OCI-LY3 (cell line): ENCODE data around the gene COBL.

Experiments
- H2AFZ ChIP-seq: fragments of 200-600, 300-600 bp; shearing (Covaris generic); 2 replicates; pipeline ENCODE4 v1.6.0; 2014; ENCODE audit warnings: antibody characterized with exemption, low read depth, low read length
- H3K27ac ChIP-seq: fragments of 200-600, 300-600 bp; sonication (generic); 2 replicates; pipeline ENCODE4 v1.5.1; 2014; ENCODE audit warnings: mild to moderate bottlenecking, low read length, moderate library complexity, mixed read lengths
- H3K27me3 ChIP-seq: fragments of 200-600, 300-600 bp; sonication (generic); 2 replicates; pipeline ENCODE4 v1.6.1; 2014; ENCODE audit warnings: low read depth, low read length, mixed read lengths
- H3K36me3 ChIP-seq: fragments of 200-600, 300-600 bp; sonication (generic); replicated peaks from 2 replicates; pipeline ENCODE3; 2014; ENCODE audit warnings: low read depth, low read length, mixed read lengths
- H3K4me1 ChIP-seq: fragments of 300-600, 200-600 bp; sonication (generic); 2 replicates; pipeline ENCODE4 v1.6.1; 2014; ENCODE audit warnings: low read length, mixed read lengths
- H3K4me2 ChIP-seq: fragments of 200-600, 300-600 bp; sonication (generic); 2 replicates; pipeline ENCODE4 v1.6.1; 2014; ENCODE audit warnings: low read length, mixed read lengths
- H3K4me3 ChIP-seq: fragments of 300-600, 200-600 bp; sonication (generic); 2 replicates; pipeline ENCODE4 v1.5.1; 2014; ENCODE audit warnings: antibody characterized with exemption, mild to moderate bottlenecking, low read length, moderate library complexity
- H3K79me2 ChIP-seq: fragments of 300-600, 200-600 bp; shearing (Covaris generic); 2 replicates; pipeline ENCODE4 v1.6.1; 2014; ENCODE audit warnings: mild to moderate bottlenecking, low read length, mixed read lengths
- H3K9ac ChIP-seq: fragments of 300-600, 200-600 bp; shearing (Covaris generic); 2 replicates; pipeline ENCODE4 v1.6.0; 2014; ENCODE audit warnings: mild to moderate bottlenecking, low read length, moderate library complexity
- H3K9me3 ChIP-seq: fragments of 200-600, 300-600 bp; shearing (Covaris generic); 2 replicates; pipeline ENCODE4 v1.6.1; 2014; ENCODE audit warnings: low read length, mixed read lengths; ENCODE audit not compliant: insufficient read depth
- H4K20me1 ChIP-seq: fragments of 200-600, 300-600 bp; sonication (generic); 2 replicates; pipeline ENCODE4 v1.6.1; 2016; ENCODE audit warnings: low read length, mixed read lengths; ENCODE audit not compliant: insufficient read depth
- EZH2phosphoT487 ChIP-seq: fragments of 200-600 bp; shearing (Covaris generic); IDR thresholded peaks from 2 replicates; pipeline ENCODE4 v1.6.1; 2018; ENCODE audit warnings: antibody characterized with exemption, mixed run types, low read depth
- TF ChIP-seq, protein P1 (sequence below): fragments of 200-600, 300-600 bp; sonication (generic); IDR thresholded peaks from 2 replicates; pipeline ENCODE4 v1.5.1; 2014; ENCODE audit warnings: antibody characterized with exemption, low read length, low read depth

COBL gene

DNA sequence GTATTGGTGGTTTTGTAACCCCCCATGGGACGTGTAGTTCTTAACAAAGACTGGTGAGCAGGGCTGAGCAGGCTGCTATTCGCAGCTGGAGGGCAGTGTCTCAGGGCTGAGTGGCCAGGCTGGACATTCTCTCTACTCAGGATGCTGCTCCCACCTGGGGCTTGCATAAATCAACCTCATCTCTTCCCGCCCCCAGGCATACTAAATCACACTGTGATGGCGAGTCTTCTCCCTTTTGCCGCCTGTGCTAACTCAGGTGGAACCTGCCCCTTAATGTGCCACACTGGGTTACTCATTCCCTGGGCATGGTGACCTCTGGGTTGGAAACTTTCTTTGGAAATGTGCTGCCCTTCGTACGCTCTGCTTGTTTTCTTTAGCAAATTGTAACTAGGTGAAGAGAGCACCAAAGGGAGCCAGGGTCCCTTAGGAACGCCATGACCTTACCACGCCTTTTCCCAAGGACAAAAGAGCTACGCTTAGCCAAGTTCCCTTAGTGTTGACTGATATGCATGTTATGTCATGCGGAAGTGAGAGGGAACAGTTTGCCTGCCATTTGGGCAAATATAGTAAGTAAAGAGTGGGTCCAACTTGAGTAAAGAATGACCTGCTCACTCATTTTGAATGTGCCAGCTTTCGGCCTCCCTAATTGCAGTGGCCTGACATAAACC lies 40.4 kb upstream of the COBL start:
- TF ChIP-seq, protein P1, sequence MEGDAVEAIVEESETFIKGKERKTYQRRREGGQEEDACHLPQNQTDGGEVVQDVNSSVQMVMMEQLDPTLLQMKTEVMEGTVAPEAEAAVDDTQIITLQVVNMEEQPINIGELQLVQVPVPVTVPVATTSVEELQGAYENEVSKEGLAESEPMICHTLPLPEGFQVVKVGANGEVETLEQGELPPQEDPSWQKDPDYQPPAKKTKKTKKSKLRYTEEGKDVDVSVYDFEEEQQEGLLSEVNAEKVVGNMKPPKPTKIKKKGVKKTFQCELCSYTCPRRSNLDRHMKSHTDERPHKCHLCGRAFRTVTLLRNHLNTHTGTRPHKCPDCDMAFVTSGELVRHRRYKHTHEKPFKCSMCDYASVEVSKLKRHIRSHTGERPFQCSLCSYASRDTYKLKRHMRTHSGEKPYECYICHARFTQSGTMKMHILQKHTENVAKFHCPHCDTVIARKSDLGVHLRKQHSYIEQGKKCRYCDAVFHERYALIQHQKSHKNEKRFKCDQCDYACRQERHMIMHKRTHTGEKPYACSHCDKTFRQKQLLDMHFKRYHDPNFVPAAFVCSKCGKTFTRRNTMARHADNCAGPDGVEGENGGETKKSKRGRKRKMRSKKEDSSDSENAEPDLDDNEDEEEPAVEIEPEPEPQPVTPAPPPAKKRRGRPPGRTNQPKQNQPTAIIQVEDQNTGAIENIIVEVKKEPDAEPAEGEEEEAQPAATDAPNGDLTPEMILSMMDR, result no peak
- TF ChIP-seq EZH2phosphoT487, result no peak
- Histone ChIP-seq H3K36me3 (no peaks in the 10 kb centered on the region), H3K4me3 (no peak overlapping the region), H3K79me2 (no peaks in the 10 kb centered on the region), H3K27ac (no peak overlapping the region), H3K4me1 (peaks cover 10% of the 10 kb centered on the region), H3K4me2 (no peak overlapping the region), H2AFZ (no peak overlapping the region), H3K9ac (no peak overlapping the region), H3K27me3 (peaks cover 12% of the 10 kb centered on the region; the same call in 1 of the 2 replicates), H3K9me3 (no peaks in the 10 kb centered on the region), H4K20me1 (no peaks in the 10 kb centered on the region)

DNA sequence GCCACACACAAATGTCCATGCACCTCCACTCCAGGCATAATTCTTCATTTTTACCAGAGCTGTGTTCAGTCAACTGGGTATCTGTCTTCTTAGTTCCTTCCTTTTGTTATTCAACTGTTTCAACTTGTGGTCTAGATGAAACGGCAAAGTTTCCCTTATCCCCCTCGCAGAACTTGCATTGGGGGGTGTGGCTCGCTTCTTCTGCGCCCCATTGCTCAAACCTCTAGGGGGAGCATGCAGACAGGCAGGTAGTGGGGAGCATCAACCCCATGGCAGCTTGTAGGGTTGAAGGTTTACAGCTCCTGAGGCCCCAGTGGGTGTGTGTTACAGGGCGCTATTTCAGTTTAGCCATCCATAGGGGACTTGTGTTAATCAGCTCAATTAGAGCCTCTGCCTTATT lies 38.3 kb upstream of the COBL start:
- H3K9me3 ChIP-seq, result no peaks in the 10 kb centered on the region
- H3K36me3 ChIP-seq, result no peaks in the 10 kb centered on the region
- H3K4me2 ChIP-seq, result peak overlapping the region; percentile 4; the same call in 1 of the 2 replicates
- no peak overlapping the region for H3K27ac ChIP-seq
- no peak for TF ChIP-seq EZH2phosphoT487
- TF ChIP-seq, protein P1, result peak; percentile 43; the same call in 1 of the 2 replicates
- H4K20me1 ChIP-seq, result no peaks in the 10 kb centered on the region
- H3K9ac ChIP-seq, result no peak overlapping the region
- no peaks in the 10 kb centered on the region for H3K79me2 ChIP-seq
- H3K4me3 ChIP-seq, result no peak overlapping the region
- no peak overlapping the region for H2AFZ ChIP-seq
- H3K27me3 ChIP-seq, result peaks cover 2% of the 10 kb centered on the region; the same call in 1 of the 2 replicates
- H3K4me1 ChIP-seq, result peaks cover 10% of the 10 kb centered on the region

DNA sequence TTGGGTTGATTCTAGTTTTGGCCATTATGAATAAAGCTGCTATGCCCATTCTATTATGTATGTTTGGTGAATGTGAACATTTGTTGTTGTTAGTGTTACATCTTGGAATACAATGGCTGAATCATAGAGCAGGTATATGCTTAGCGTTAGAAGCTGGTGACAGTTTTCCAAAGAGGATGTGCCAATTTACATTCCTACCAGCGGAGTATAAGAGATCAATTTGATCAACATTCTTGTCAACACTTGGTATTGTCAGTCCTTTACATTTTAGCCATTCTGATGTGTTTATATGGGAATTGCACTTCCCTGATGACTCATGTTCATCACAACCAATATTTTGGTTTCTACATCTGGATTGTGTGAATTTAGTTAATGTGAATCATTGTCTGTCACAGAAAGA lies 37.8 kb upstream of the COBL start:
- Histone ChIP-seq H3K27me3 (no peaks in the 10 kb centered on the region), H2AFZ (no peak overlapping the region), H3K4me1 (peaks cover 10% of the 10 kb centered on the region), H3K4me3 (no peak overlapping the region), H3K4me2 (peak overlapping the region; percentile 4; the same call in 1 of the 2 replicates), H4K20me1 (no peaks in the 10 kb centered on the region), H3K36me3 (no peaks in the 10 kb centered on the region), H3K9ac (no peak overlapping the region), H3K27ac (no peak overlapping the region), H3K79me2 (no peaks in the 10 kb centered on the region), H3K9me3 (no peaks in the 10 kb centered on the region)
- TF ChIP-seq EZH2phosphoT487, result no peak
- TF ChIP-seq, protein P1, result no peak

DNA sequence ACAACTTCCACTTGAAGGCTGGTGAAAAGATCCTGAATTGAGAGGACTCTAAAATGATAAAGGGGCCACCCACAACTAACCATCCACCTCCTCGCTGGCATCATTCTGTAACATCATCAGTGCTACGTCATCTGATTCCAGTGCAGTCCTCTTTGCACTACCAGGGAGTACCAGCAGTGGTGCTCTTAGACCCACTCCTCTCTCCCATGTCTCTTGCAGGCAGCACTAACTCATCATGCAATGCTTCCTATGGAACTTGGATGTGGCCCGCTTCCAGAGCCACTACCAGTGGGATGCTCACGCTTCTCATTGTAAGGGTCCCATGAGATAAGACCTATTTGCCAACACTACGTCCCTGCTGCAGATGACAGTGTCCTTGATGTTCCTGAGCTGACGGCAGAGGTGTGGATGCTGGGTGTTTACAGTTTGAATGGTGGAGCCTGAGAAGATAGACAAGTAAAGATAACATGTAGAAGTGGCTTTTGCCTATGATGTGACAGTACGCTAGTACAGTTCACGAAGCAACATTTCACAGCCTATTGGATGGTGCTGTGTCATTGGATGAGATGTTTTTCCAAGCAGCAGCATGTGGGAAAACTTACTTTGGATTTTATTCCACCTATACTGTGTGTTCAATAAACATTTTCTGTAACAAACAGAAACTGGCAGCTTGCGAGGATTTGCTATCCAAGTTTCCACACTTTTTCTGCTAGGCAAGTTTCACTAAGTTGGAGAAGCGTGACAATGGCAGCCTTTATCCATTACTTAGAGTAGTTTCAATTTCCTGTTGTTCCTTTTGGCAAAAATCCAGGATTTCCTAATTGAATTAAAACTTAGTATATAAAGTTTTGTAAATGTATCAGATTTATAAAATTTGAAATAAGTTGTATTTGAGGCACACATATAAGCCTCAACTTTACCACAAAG lies 35.8 kb upstream of the COBL start:
- no peaks in the 10 kb centered on the region for H3K79me2 ChIP-seq
- H4K20me1 ChIP-seq, result no peaks in the 10 kb centered on the region
- no peak overlapping the region for H2AFZ ChIP-seq
- no peak overlapping the region for H3K4me2 ChIP-seq
- H3K27me3 ChIP-seq, result no peaks in the 10 kb centered on the region
- H3K9me3 ChIP-seq, result no peaks in the 10 kb centered on the region
- H3K36me3 ChIP-seq, result no peaks in the 10 kb centered on the region
- H3K9ac ChIP-seq, result no peak overlapping the region
- TF ChIP-seq, protein P1, result no peak
- TF ChIP-seq EZH2phosphoT487, result no peak
- no peak overlapping the region for H3K4me3 ChIP-seq
- H3K4me1 ChIP-seq, result peaks cover 10% of the 10 kb centered on the region
- no peak overlapping the region for H3K27ac ChIP-seq
